ENCODE results near the gene SERPINA6.

Gene SERPINA6

DNA sequence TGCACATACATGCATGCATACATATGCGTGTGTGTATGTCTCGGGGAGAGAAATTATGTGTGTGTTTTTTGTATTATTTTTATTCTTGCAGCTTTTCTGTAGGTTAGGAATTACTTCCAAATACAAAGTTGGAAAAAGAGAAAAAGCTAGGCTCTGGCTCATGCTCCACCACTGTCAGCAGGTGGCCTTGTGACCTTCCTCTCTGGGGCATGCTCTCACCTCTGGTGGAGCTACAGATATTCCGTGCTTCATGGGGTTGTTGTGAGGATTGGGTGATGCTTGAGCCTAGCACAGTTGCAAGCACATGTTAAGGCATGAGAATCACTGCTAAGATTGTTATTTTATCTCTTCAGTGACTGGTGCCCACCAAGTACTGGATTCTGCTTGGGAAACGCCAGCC is 6.7 kb upstream of the SERPINA6 start:
- Histone ChIP-seq H3K27me3 (ENCODE audit: control insufficient read depth, insufficient read depth, low read length) (no peaks in the 10 kb centered on the region), H3K36me3 (ENCODE audit: control insufficient read depth, insufficient read depth, low read length) (no peaks in the 10 kb centered on the region), H3K9ac (no peak overlapping the region), H3K4me1 (no peaks in the 10 kb centered on the region), H3K4me2 (ENCODE audit: low read length) (no peak overlapping the region), H2AFZ (no peak overlapping the region), H3K9me3 (ENCODE audit: control insufficient read depth, low read length) (no peaks in the 10 kb centered on the region), H3K4me3 (ENCODE audit: low read depth, low read length) (no peak overlapping the region), H3K79me2 (no peaks in the 10 kb centered on the region), H3K27ac (no peak overlapping the region)
- no peak for TF ChIP-seq CTCF (IDR thresholded peaks at IDR 0.05)

GRCh38 chr14:94328196-94328595 is 5.1 kb upstream of the SERPINA6 start:
- no peak overlapping the region for H3K4me2 ChIP-seq (ENCODE audit: low read length)
- no peak overlapping the region for H2AFZ ChIP-seq
- no peaks in the 10 kb centered on the region for H3K27me3 ChIP-seq (ENCODE audit: control insufficient read depth, insufficient read depth, low read length)
- no peak for TF ChIP-seq CTCF (IDR thresholded peaks at IDR 0.05)
- H3K36me3 ChIP-seq (ENCODE audit: control insufficient read depth, insufficient read depth, low read length): no peaks in the 10 kb centered on the region
- no peak overlapping the region for H3K9ac ChIP-seq
- no peak overlapping the region for H3K4me3 ChIP-seq (ENCODE audit: low read depth, low read length)
- no peaks in the 10 kb centered on the region for H3K4me1 ChIP-seq
- H3K27ac ChIP-seq: no peak overlapping the region
- H3K9me3 ChIP-seq (ENCODE audit: control insufficient read depth, low read length): no peaks in the 10 kb centered on the region
- H3K79me2 ChIP-seq: no peaks in the 10 kb centered on the region

DNA sequence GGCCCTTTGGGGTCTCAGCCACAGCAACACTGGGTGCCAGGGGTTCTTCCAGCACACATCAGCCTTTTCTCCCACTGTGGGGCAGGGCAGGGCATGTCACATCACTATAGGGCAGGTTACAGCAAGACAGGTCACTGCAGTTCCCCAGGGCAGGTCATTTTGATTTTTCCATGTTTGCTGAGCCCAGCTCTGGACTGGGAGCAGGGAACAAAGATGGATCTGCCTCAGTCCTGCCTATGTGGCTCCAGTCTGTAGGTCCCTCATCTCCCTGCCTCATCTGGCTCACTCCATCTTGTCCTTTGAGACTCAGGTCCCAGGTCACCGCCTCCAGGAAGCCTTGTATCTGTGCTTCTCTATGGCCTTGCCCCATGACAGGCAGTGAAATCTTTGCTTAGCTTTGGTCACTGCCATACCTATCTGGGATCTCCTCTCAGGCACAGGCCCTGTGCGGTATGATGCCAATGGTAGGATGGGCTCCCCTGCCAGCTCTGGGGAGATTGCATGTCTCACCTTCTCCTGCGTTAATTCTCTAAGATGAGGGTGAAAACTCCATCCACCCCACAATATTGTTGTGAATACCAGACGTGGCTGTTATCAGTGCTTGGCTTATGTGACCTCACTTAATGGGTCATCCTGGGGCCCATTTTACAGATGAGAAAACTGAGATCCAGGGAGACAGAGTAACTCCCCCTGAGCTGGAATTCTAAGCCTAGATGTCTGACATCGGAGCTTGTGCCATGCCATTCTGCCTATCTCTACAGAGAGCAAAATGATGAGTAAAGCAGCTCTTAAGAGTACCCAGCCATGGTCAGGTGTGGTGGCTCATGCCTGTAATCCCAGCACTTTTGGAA is 1.5 kb downstream of the SERPINA6 start:
- H3K4me1 ChIP-seq: no peaks in the 10 kb centered on the region
- H3K4me3 ChIP-seq (ENCODE audit: low read depth, low read length): no peak overlapping the region
- no peaks in the 10 kb centered on the region for H3K9me3 ChIP-seq (ENCODE audit: control insufficient read depth, low read length)
- no peaks in the 10 kb centered on the region for H3K79me2 ChIP-seq
- no peaks in the 10 kb centered on the region for H3K36me3 ChIP-seq (ENCODE audit: control insufficient read depth, insufficient read depth, low read length)
- H3K9ac ChIP-seq: no peak overlapping the region
- no peak overlapping the region for H3K27ac ChIP-seq
- no peak for TF ChIP-seq CTCF (IDR thresholded peaks at IDR 0.05)
- H2AFZ ChIP-seq: no peak overlapping the region
- H3K4me2 ChIP-seq (ENCODE audit: low read length): no peak overlapping the region
- no peaks in the 10 kb centered on the region for H3K27me3 ChIP-seq (ENCODE audit: control insufficient read depth, insufficient read depth, low read length)

GRCh38 chr14:94320243-94320642 is 2.9 kb downstream of the SERPINA6 start:
- Histone ChIP-seq H3K9ac (no peak overlapping the region), H2AFZ (no peak overlapping the region), H3K27ac (no peak overlapping the region)

More at GRCh38 chr14:94320243-94320642, 2.9 kb downstream of the SERPINA6 start:
- H3K4me1 ChIP-seq: no peaks in the 10 kb centered on the region
- H3K36me3 ChIP-seq (ENCODE audit: control insufficient read depth, insufficient read depth, low read length): no peaks in the 10 kb centered on the region
- no peak overlapping the region for H3K4me3 ChIP-seq (ENCODE audit: low read depth, low read length)
- H3K79me2 ChIP-seq: no peaks in the 10 kb centered on the region
- no peaks in the 10 kb centered on the region for H3K27me3 ChIP-seq (ENCODE audit: control insufficient read depth, insufficient read depth, low read length)
- H3K4me2 ChIP-seq (ENCODE audit: low read length): no peak overlapping the region
- TF ChIP-seq CTCF (IDR thresholded peaks at IDR 0.05): no peak
- H3K9me3 ChIP-seq (ENCODE audit: control insufficient read depth, low read length): no peaks in the 10 kb centered on the region

All from parathyroid adenoma (tissue), 2 donors.